HepG2 (cell line): ENCODE measurements around the gene MT1F. TPM values are rescaled to one million over a fixed set of nuclear protein-coding genes. Genes with fewer than 3 reads are reported as not detected.
A peak's percentile ranks its signal among the peaks of the same experiment; 100 is the strongest.

Experiments used
- AHR ChIP-seq: IDR thresholded peaks from 2 replicates; pipeline ENCODE4 v1.6.1; 2018; ENCODE audit warnings: missing genetic modification reagents, missing compliant biosample characterization
- BCL3 ChIP-seq: sonication (generic); formaldehyde crosslinking; IDR thresholded peaks from 2 replicates; pipeline ENCODE4 v1.5.1; 2020; ENCODE audit warnings: mild to moderate bottlenecking, missing genetic modification reagents, moderate library complexity
- DNMT3B ChIP-seq: conservative IDR thresholded peaks from 2 replicates; pipeline ENCODE4 v1.6.1; 2016; ENCODE audit warnings: missing biosample characterization, control low read depth
- GLMP ChIP-seq: sonication (generic); formaldehyde crosslinking; IDR thresholded peaks from 2 replicates; pipeline ENCODE4 v1.9.0; 2021; ENCODE audit warnings: missing genetic modification reagents, mild to moderate bottlenecking, borderline replicate concordance
- GRHL1 ChIP-seq: sonication (generic); formaldehyde crosslinking; conservative IDR thresholded peaks from 2 replicates; pipeline ENCODE4 v1.8.0; 2022; ENCODE audit warnings: missing genetic modification reagents
- HCFC1 ChIP-seq: fragments of 150-350 bp; IDR thresholded peaks from 2 replicates; pipeline ENCODE4 v1.6.1; 2014; ENCODE audit warnings: low read depth, low read length
- HNRNPK ChIP-seq: fragments of 200-400 bp; formaldehyde crosslinking; IDR thresholded peaks from 2 replicates; pipeline ENCODE4 v1.6.1; 2018; ENCODE audit warnings: low read length, low read depth, moderate library complexity, mild to moderate bottlenecking; ENCODE audit not compliant: poor library complexity, severe bottlenecking
- KDM2A ChIP-seq: sonication (generic); formaldehyde crosslinking; IDR thresholded peaks from 2 replicates; pipeline ENCODE4 v1.4.0; 2020; ENCODE audit warnings: low read depth, missing genetic modification reagents, borderline replicate concordance
- MATR3 ChIP-seq: sonication (generic); formaldehyde crosslinking; IDR thresholded peaks from 2 replicates; pipeline ENCODE4 v1.4.0; 2020; ENCODE audit warnings: missing genetic modification reagents
- MNT ChIP-seq: fragments of 450-650 bp; IDR thresholded peaks from 2 replicates; pipeline ENCODE4 v1.6.1; 2016
- NPAS2 ChIP-seq: sonication (generic); formaldehyde crosslinking; IDR thresholded peaks from 2 replicates; pipeline ENCODE4 v1.8.0; 2022; ENCODE audit warnings: mild to moderate bottlenecking, missing genetic modification reagents, borderline replicate concordance
- POLR2AphosphoS5 ChIP-seq: IDR thresholded peaks from 2 replicates; pipeline ENCODE4 v1.6.1; 2012; ENCODE audit warnings: low read depth, low read length
- SAP130 ChIP-seq: IDR thresholded peaks from 2 replicates; pipeline ENCODE4 v1.6.1; 2016; ENCODE audit warnings: low read depth
- SNRNP70 ChIP-seq: fragments of 200-400 bp; formaldehyde crosslinking; IDR thresholded peaks from 2 replicates; pipeline ENCODE4 v1.6.1; 2017; ENCODE audit warnings: mild to moderate bottlenecking, low read depth, low read length, moderate library complexity
- THAP11 ChIP-seq: IDR thresholded peaks from 2 replicates; pipeline ENCODE4 v1.6.1; 2016; ENCODE audit warnings: missing biosample characterization, missing genetic modification reagents
- TP53 ChIP-seq: sonication (generic); formaldehyde crosslinking; conservative IDR thresholded peaks from 2 replicates; pipeline ENCODE4 v1.4.0; 2020; ENCODE audit warnings: missing genetic modification reagents
- ZIK1 ChIP-seq: sonication (generic); formaldehyde crosslinking; IDR thresholded peaks from 2 replicates; pipeline ENCODE4 v1.5.0; 2020; ENCODE audit warnings: mild to moderate bottlenecking, low read depth, missing genetic modification reagents, borderline replicate concordance
- ZNF549 ChIP-seq: sonication (generic); formaldehyde crosslinking; IDR thresholded peaks from 2 replicates; pipeline ENCODE4 v1.5.0; 2020; ENCODE audit warnings: missing genetic modification reagents
- ZNF780A ChIP-seq: sonication (generic); formaldehyde crosslinking; IDR thresholded peaks from 2 replicates; pipeline ENCODE4 v1.8.0; 2022; ENCODE audit warnings: mild to moderate bottlenecking, missing genetic modification reagents, moderate library complexity
- ZSCAN20 ChIP-seq: sonication (generic); formaldehyde crosslinking; IDR thresholded peaks from 2 replicates; pipeline ENCODE4 v1.4.0; 2020; ENCODE audit warnings: missing genetic modification reagents, mild to moderate bottlenecking, borderline replicate concordance
- ZUFSP ChIP-seq: sonication (generic); formaldehyde crosslinking; IDR thresholded peaks from 2 replicates; pipeline ENCODE4 v1.9.0; 2021; ENCODE audit warnings: missing genetic modification reagents, mild to moderate bottlenecking, borderline replicate concordance
- polyA plus RNA-seq, 8 experiments: library from polyadenylated mRNA; depleted of rRNA in 3 of 8; stranded (reverse) in 7 of 8; unstranded in 1 of 8; fragments of >200 nt; fragmentation: Illumina TruSeq in 4 of 8; extraction: Trizol in 4 of 8; gene quantifications; 2 replicates each; pipeline versions ENCODE4 v1.2.1 to v1.2.3, GENCODE V29; 2011 to 2016; ENCODE audit warnings: low read depth in 4 of 8, missing spikeins in 1 of 8, mixed read lengths in 1 of 8; ENCODE audit not compliant: insufficient read depth in 1 of 8
- total RNA-seq, 5 experiments: library from RNA; depleted of rRNA; stranded (reverse); fragments of >200 nt; fragmentation: Illumina TruSeq; extraction: Trizol; gene quantifications; 2 replicates each; pipeline ENCODE4 v1.2.3, GENCODE V29; 2016; ENCODE audit warnings: low read depth in 1 of 5

The MT1F gene
- total and polyA plus RNA-seq, 2 of the 13 experiments (the other 11 are each of a cell fraction or from before 2014, with no cell fraction given) = 1.9 to 169 TPM

GRCh38 chr16:56681939-56682702 is 24.4 kb downstream of the MT1F start, which contains the start of gene MT1X (continued):
- TF ChIP-seq HNRNPK = peak; percentile 30
- TF ChIP-seq KDM2A (CRISPR knock-in tag) = peak; percentile 87; the same call in 1 of the 2 replicates
- TF ChIP-seq DNMT3B (CRISPR knock-in tag) = no peak
- TF ChIP-seq ZNF549 (CRISPR knock-in tag) = no peak
- no peak for TF ChIP-seq GLMP (CRISPR knock-in tag)
- no peak for TF ChIP-seq ZUFSP (CRISPR knock-in tag)
- TF ChIP-seq MNT = no peak
- TF ChIP-seq SAP130 = peak; percentile 72
- peak; percentile 70; the same call in 1 of the 2 replicates for TF ChIP-seq ZIK1 (CRISPR knock-in tag)
- TF ChIP-seq ZSCAN20 (CRISPR knock-in tag) = peak; percentile 58; the same call in 1 of the 2 replicates
- TF ChIP-seq SNRNP70 = no peak
- TF ChIP-seq HCFC1 = no peak
- TF ChIP-seq THAP11 (CRISPR knock-in tag) = peak; percentile 45; the same call in 1 of the 2 replicates
- TF ChIP-seq POLR2AphosphoS5 = peak; percentile 88
- no peak for TF ChIP-seq MATR3 (CRISPR knock-in tag)
- TF ChIP-seq BCL3 (CRISPR knock-in tag) = peak; percentile 80
- TF ChIP-seq NPAS2 (CRISPR knock-in tag) = no peak
- TF ChIP-seq AHR (CRISPR knock-in tag) = no peak
- TF ChIP-seq ZNF780A (CRISPR knock-in tag) = no peak
- TF ChIP-seq GRHL1 = no peak
- TF ChIP-seq TP53 = no peak
